GM03348 (cell line): ENCODE results near the gene TOR1AIP1.
"Not testable (repeated sequence)": the region's sequence is repeated elsewhere in the genome, so short reads cannot be mapped to it uniquely, and the experiment has no call there.

Source experiments
- DNase-seq: peaks from one replicate; pipeline ENCODE4 v3.0.0; 2012; ENCODE audit warnings: low spot score

TOR1AIP1 gene

GRCh38 chr1:179882253-179883039, at the start of gene TOR1AIP1:
TSS of gene TOR1AIP1 (plus strand) at chr1:179882285. CDS start at chr1:179882503, 218 bp downstream.
- peak; percentile 97 for DNase-seq

DNA sequence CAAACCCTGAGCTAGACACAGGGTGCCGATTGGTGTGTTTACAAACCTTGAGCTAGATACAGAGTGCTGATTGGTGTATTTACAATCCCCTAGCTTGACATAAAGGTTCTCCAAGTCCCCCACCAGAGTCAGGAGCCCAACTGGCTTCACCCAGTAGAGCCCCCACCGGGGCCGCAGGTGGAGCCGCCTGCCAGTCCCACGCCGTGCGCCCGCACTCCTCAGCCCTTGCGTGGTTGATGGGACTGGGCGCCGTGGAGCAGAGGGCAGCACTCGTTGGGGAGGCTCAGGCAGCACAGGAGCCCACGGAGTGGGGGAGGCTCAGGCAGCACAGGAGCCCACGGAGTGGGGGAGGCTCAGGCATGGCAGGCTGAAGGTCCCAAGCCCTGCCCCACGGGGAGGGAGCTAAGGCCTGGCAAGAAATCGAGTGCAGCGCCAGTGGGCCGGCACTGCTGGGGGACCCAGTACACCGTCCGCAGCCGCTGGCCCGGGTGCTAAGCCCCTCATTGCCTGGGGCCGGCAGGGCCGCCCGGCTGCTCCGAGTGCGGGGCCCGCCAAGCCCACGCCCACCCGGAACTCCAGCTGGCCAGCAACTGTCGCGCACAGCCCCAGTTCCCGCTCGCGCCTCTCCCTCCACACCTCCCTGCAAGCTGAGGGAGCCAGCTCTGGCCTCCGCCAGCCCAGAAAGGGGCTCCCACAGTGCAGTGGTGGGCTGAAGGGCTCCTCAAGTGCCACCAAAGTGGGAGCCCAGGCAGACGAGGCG, 45.2 kb upstream of the TOR1AIP1 start:
- DNase-seq, result not testable (repeated sequence)

DNA sequence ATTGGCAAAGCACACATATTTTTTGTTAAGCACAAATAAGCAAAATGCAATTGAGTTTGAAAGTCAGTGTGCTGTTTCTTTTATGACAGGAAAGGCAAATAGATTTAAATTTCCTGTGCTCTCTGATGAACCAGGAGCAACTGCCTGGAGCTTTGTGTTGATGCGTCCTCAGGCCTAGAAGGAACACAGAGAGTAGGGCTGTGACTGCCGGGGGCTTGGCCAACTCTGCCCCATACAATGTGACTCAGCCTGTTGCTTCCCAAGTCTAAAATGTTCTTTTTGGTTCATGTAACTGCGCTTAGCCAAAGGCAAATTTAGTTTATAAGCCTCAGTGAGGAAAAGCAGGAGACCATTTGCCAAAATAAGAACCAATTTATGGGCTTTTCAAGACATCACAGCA, 42.0 kb upstream of the TOR1AIP1 start:
- no peak for DNase-seq

GRCh38 chr1:179848233-179848632, 33.9 kb upstream of the TOR1AIP1 start:
- no peak for DNase-seq

DNA sequence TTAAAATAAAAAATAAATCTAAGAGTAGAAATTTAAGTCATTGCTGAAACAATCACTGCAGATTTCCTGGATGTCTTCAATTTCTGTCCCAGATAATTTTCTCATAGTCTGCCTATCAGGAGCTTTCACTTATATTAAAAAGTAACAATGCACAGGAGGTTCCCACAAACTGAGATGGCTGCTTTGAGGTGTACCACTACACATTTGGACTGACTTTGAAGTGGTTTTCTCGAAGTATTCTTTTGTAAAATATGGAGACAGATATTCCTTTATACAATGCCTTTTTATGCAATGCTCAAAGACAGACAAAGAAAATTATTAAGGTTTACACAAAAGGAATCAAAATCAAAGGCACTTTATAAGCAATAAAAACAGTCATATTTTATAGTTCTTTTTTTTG, 29.0 kb upstream of the TOR1AIP1 start:
- no peak for DNase-seq

- not testable (repeated sequence) for DNase-seq
Measured at GRCh38 chr1:179855831-179856230, 26.3 kb upstream of the TOR1AIP1 start.

GRCh38 chr1:179856296-179856695, 25.8 kb upstream of the TOR1AIP1 start:
- no peak for DNase-seq

GRCh38 chr1:179857009-179857408, 25.1 kb upstream of the TOR1AIP1 start:
- no peak for DNase-seq

GRCh38 chr1:179860652-179861051, 21.4 kb upstream of the TOR1AIP1 start:
- no peak for DNase-seq

DNA sequence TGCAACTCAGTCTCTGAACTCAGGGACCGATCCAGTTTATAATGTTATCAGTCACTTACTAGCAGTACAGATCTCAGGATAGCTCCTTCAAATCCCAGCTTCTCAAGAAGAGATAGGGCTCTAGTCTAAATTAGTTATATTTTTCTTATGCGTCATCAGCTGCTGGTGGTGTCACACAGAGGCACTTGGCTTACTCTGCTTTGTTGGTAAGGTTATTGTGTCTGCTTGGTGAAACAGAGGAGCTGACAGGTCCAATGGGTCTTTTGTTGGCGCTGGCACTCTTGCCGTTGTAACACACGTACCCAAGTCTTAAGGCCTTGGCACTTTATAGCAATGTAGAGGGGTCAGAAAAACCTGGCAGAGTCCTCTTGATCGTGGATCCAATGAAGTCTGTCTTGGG, 16.7 kb upstream of the TOR1AIP1 start:
- no peak for DNase-seq

GRCh38 chr1:179866616-179867015, 15.5 kb upstream of the TOR1AIP1 start:
- no peak for DNase-seq

- DNase-seq, result peak; percentile 67
Measured at GRCh38 chr1:179867493-179868330, 14.4 kb upstream of the TOR1AIP1 start.

GRCh38 chr1:179870870-179871269, 11.2 kb upstream of the TOR1AIP1 start:
- DNase-seq, result no peak

DNA sequence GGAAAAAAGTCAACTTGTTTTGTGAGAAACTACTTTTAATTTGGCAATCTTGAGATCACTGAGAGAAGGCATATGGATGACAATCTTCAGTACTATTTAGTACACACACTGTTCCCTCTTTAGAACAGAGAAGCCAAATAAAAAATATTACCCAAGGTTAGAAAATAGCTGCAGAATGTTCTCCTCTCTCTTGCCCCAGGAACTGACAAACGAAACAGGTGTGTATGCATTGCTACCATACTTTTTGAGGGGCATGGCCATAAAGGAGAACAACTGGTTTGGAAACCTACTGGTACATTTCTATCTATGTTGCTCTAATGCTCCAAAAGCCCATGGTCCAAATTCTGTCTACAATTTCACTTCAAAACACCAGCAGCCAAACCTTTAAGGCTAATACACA, 10.1 kb upstream of the TOR1AIP1 start:
- DNase-seq, result no peak

- DNase-seq, result no peak
Measured at GRCh38 chr1:179872558-179872957, 9.5 kb upstream of the TOR1AIP1 start.

DNA sequence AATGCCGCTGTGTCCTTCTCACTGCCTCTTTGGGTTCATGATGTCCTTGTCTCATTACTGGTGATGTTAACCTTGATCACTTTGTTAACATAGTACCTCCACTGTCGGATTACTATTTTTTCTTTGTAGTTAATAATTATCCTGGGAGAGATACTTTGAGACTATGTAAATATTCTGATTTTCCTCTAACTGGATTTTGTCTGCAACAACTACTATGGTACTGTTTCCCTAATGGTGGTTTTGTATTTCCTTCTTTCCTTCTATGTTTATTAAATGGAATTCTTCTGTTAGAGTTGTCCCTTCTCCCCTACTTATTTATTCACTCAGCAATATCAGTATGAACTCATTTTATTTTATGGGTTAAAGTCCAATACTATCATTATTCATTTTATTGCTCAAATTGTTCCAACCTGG, 8.6 kb upstream of the TOR1AIP1 start:
- DNase-seq, result no peak

GRCh38 chr1:179875596-179876299, 6.3 kb upstream of the TOR1AIP1 start:
- no peak for DNase-seq

- DNase-seq, result no peak
Measured at GRCh38 chr1:179876300-179876715, 5.8 kb upstream of the TOR1AIP1 start.

DNA sequence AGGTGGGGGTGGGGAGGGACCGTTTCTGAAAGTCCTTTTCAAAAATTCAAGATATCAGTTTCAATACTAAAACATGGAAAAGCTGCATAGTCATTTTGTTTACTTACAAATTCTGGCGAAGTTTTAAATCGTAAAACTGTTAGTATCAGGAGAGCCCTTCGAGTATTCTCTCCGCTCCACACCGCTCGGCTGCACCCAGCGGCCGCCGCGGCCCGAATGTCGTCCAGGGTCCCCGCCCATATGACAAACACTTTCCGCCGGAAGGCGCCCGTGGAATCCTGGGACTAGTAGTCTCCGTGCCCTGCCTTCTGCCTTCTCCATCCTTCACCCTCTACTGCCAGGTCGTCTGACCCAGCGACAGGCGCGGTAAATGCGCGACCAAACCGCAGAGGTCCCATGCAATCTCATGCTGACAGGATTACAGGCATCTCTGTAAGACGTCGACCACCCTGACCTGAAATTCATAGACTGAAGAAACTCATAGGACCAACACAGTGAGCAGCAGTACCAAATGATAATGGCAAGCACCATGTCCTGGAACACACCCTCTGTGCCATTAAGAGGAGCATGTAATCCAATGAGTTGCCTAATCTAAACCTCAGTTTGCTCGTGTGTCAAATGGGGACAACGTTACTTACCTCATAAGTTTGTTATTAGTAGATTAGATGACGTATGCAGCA, 4.4 kb upstream of the TOR1AIP1 start, which contains the start of gene TOR1AIP2:
Gene TOR1AIP2 (minus strand): TSS at position 218 of the 680 bp plus-strand sequence. CDS start 25,138 bp downstream, outside the sequence.
- peak; percentile 92 for DNase-seq

DNA sequence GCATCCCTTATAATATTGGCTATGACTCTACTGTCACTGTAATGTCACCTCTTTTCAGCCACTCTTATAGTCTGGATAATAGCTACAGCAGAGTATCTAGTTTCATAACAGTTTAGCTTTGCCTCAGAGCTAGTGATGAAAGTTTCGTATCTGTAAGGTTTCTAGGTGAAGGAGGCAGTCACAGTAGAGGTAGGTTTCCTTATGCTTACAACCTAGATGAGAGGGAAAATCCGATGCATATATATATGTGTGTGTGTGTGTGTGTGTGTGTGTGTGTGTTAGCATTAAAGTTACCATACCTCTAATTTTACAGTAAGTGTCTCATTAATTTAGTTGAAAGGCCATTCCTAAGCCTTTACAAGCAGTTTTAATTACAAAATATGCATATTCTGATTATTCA, 2.3 kb upstream of the TOR1AIP1 start:
- no peak for DNase-seq

GRCh38 chr1:179881642-179882252, 338 bp upstream of the TOR1AIP1 start:
- peak; percentile 92 for DNase-seq
